Liver (tissue), 9 donors: ENCODE data around the gene HJURP. TPM values are rescaled to one million over a fixed set of nuclear protein-coding genes. Genes with fewer than 3 reads are reported as not detected.
A peak's percentile ranks its signal among the peaks of the same experiment; 100 is the strongest.

ENCODE experiments used
- DNase-seq: peaks from one replicate; pipeline ENCODE4 v3.0.0-alpha.2; 2017; ENCODE audit warnings: low spot score
- H3K27ac ChIP-seq, 2 donors: one replicate each; pipeline ENCODE4 v1.7.0; 2013; ENCODE audit warnings: inconsistent platforms in 2 of 2, low read length in 2 of 2, control low read depth in 1 of 2, low read depth in 1 of 2, mild to moderate bottlenecking in 1 of 2
- H3K27me3 ChIP-seq, 4 donors: one replicate each; pipeline versions ENCODE4 v1.6.1 to v1.7.0; 2013; ENCODE audit warnings: low read length in 3 of 4, inconsistent platforms in 1 of 4, mild to moderate bottlenecking in 1 of 4, moderate library complexity in 1 of 4; ENCODE audit not compliant: control insufficient read depth in 4 of 4, insufficient read depth in 4 of 4
- H3K36me3 ChIP-seq, 4 donors: one replicate each; pipeline versions ENCODE4 v1.6.1 to v1.7.0; 2013; ENCODE audit warnings: low read length in 3 of 4, mild to moderate bottlenecking in 3 of 4, low read depth in 1 of 4, moderate library complexity in 1 of 4; ENCODE audit not compliant: control insufficient read depth in 4 of 4, insufficient read depth in 3 of 4
- H3K4me1 ChIP-seq, 4 donors: one replicate each; pipeline versions ENCODE4 v1.6.1 to v1.7.0; 2013; ENCODE audit warnings: low read length in 3 of 4, mild to moderate bottlenecking in 3 of 4, moderate library complexity in 1 of 4; ENCODE audit not compliant: control insufficient read depth in 4 of 4, insufficient read depth in 4 of 4
- H3K4me3 ChIP-seq, 3 donors: one replicate each; pipeline versions ENCODE4 v1.6.1 to v1.7.0; 2013; ENCODE audit warnings: low read length in 3 of 3, control low read depth in 1 of 3, low read depth in 1 of 3, mild to moderate bottlenecking in 1 of 3
- H3K9ac ChIP-seq, 2 donors: one replicate each; pipeline ENCODE4 v1.7.0; 2013; ENCODE audit warnings: low read length in 2 of 2, mild to moderate bottlenecking in 2 of 2, moderate library complexity in 2 of 2, control low read depth in 1 of 2, low read depth in 1 of 2
- H3K9me3 ChIP-seq, 4 donors: one replicate each; pipeline versions ENCODE4 v1.6.1 to v1.7.0; 2013; ENCODE audit warnings: low read length in 3 of 4; ENCODE audit not compliant: control insufficient read depth in 4 of 4
- EGR1 ChIP-seq, 2 donors: IDR thresholded peaks; 2 replicates each; pipeline ENCODE4 v1.6.1; 2016 to 2018; ENCODE audit warnings: antibody characterized with exemption in 2 of 2, low read depth in 2 of 2
- FOXA1 ChIP-seq: IDR thresholded peaks from 2 replicates; pipeline ENCODE4 v1.6.1; 2016; ENCODE audit warnings: antibody characterized with exemption
- FOXA2 ChIP-seq: IDR thresholded peaks from 2 replicates; pipeline ENCODE4 v1.6.1; 2016; ENCODE audit warnings: antibody characterized with exemption
- GABPA ChIP-seq, 2 donors: IDR thresholded peaks in 1 of 2; conservative IDR thresholded peaks in 1 of 2; 2 replicates each; pipeline ENCODE4 v1.6.1; 2016; ENCODE audit warnings: antibody characterized with exemption in 2 of 2, mild to moderate bottlenecking in 1 of 2, moderate library complexity in 1 of 2
- HNF4A ChIP-seq, 2 donors: conservative IDR thresholded peaks; 2 replicates each; pipeline ENCODE4 v1.6.1; 2016; ENCODE audit warnings: antibody characterized with exemption in 2 of 2, mild to moderate bottlenecking in 2 of 2
- HNF4G ChIP-seq: IDR thresholded peaks from 2 replicates; pipeline ENCODE4 v1.6.1; 2016; ENCODE audit warnings: antibody characterized with exemption
- JUND ChIP-seq, 2 donors: IDR thresholded peaks; 2 replicates each; pipeline ENCODE4 v1.6.1; 2016; ENCODE audit warnings: antibody characterized with exemption in 2 of 2
- NR2F2 ChIP-seq: IDR thresholded peaks from 2 replicates; pipeline ENCODE4 v1.6.1; 2016; ENCODE audit warnings: antibody characterized with exemption
- RAD21 ChIP-seq, 2 donors: IDR thresholded peaks; 2 replicates each; pipeline ENCODE4 v1.6.1; 2016; ENCODE audit warnings: antibody characterized with exemption in 2 of 2, mild to moderate bottlenecking in 2 of 2
- REST ChIP-seq: IDR thresholded peaks from 2 replicates; pipeline ENCODE4 v1.6.1; 2016; ENCODE audit warnings: antibody characterized with exemption, mild to moderate bottlenecking
- RXRA ChIP-seq, 2 donors: IDR thresholded peaks; 2 replicates each; pipeline ENCODE4 v1.6.1; 2017 to 2018; ENCODE audit warnings: antibody characterized with exemption in 2 of 2, mild to moderate bottlenecking in 1 of 2
- SP1 ChIP-seq: IDR thresholded peaks from 2 replicates; pipeline ENCODE4 v1.6.1; 2018; ENCODE audit warnings: antibody characterized with exemption, mild to moderate bottlenecking
- TAF1 ChIP-seq: conservative IDR thresholded peaks from 2 replicates; pipeline ENCODE4 v1.6.1; 2016; ENCODE audit warnings: antibody characterized with exemption, mild to moderate bottlenecking
- YY1 ChIP-seq: IDR thresholded peaks from 2 replicates; pipeline ENCODE4 v1.6.1; 2016; ENCODE audit warnings: antibody characterized with exemption, mild to moderate bottlenecking
- WGBS: extraction: QIAGEN DNeasy Blood & Tissue Kit; methylation state at CpG from one replicate; pipeline ENCODE4 v1.1.7; 2013; 5-methylcytosine and 5-hydroxymethylcytosine counted together
- polyA plus RNA-seq, 2 donors: library from polyadenylated mRNA; stranded (reverse) in 1 of 2; unstranded in 1 of 2; fragments of 200-250 nt in 1 of 2; fragments of >200 nt in 1 of 2; fragmentation: Nextera tagmentation in 1 of 2; extraction: Ambion mirVana in 1 of 2; gene quantifications; one replicate each; pipeline versions ENCODE4 v1.2.1 to v1.2.3, GENCODE V29; 2013 to 2015
- total RNA-seq, 2 donors: library from RNA; depleted of rRNA; stranded (reverse); fragments of >200 nt; gene quantifications; one replicate each; pipeline ENCODE4 v1.2.3, GENCODE V29; 2014
- TF ChIP-seq, protein P1 (sequence below): IDR thresholded peaks from 2 replicates; pipeline ENCODE4 v1.6.1; 2016; ENCODE audit warnings: antibody characterized with exemption
- TF ChIP-seq, protein P2 (sequence below): IDR thresholded peaks from 2 replicates; pipeline ENCODE4 v1.6.1; 2016; ENCODE audit warnings: antibody characterized with exemption
- TF ChIP-seq, protein P3 (sequence below): fragments of 150-350 bp; IDR thresholded peaks from 2 replicates; pipeline ENCODE4 v1.5.1; 2017; ENCODE audit warnings: improper control_type of control experiment, low read depth, low read length; ENCODE audit not compliant: missing input control
- donor health status: healthy.
- donor health status: healthy.
- donor health status: healthy.
- donor health status: healthy.
- donor health status: healthy.

The HJURP gene
- total and polyA plus RNA-seq, 4 donors, result 0.08 to 32.9 (median 1.4) TPM

GRCh38 chr2:233807215-233807865, 47.0 kb downstream of the HJURP start:
- Histone ChIP-seq H3K27ac (no peak overlapping the region), H3K36me3 (no peaks in the 10 kb centered on the region), H3K4me3 (no peak overlapping the region), H3K9me3 (no peaks in the 10 kb centered on the region), H3K9ac (no peak overlapping the region), H3K4me1 (no peaks in the 10 kb centered on the region), H3K27me3 (no peaks in the 10 kb centered on the region)
- TF ChIP-seq GABPA (IDR thresholded peaks at IDR 0.05 in 1 of 2, conservative IDR thresholded peaks at IDR 0.05 in 1 of 2) (no peak), RAD21 (IDR thresholded peaks at IDR 0.05) (no peak), JUND (IDR thresholded peaks at IDR 0.05) (no peak), FOXA2 (no peak), REST (no peak), YY1 (no peak), FOXA1 (no peak), SP1 (no peak)
- TF ChIP-seq, protein P1, sequence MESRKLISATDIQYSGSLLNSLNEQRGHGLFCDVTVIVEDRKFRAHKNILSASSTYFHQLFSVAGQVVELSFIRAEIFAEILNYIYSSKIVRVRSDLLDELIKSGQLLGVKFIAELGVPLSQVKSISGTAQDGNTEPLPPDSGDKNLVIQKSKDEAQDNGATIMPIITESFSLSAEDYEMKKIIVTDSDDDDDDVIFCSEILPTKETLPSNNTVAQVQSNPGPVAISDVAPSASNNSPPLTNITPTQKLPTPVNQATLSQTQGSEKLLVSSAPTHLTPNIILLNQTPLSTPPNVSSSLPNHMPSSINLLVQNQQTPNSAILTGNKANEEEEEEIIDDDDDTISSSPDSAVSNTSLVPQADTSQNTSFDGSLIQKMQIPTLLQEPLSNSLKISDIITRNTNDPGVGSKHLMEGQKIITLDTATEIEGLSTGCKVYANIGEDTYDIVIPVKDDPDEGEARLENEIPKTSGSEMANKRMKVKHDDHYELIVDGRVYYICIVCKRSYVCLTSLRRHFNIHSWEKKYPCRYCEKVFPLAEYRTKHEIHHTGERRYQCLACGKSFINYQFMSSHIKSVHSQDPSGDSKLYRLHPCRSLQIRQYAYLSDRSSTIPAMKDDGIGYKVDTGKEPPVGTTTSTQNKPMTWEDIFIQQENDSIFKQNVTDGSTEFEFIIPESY, result no peak
- WGBS, result 73% methylated on average over 12 of the region's 12 CpGs
- DNase-seq, result peak; percentile 10

DNA sequence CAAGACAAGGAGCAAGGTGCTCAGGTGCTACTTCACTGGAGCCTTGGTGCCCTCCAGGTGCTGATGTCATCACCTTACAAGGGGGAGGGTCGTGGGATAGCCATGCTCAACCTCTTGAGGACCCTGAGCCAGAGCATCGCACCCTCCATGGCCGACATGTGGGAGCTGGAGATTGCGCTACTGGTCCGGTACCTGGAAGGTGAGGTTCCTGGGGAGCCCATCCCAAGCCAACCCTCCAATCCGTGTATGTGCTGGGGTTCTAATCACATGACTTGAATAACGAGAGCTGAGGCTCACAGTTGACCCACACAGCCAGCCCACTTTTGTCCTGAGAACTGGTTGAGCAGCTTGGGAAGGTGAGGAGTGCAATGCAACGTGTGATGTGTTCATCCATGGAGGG, 50.3 kb downstream of the HJURP start:
- DNase-seq, result peak; percentile 20

More for the DNA sequence above, 50.3 kb downstream of the HJURP start:
- H3K27me3 ChIP-seq, result no peaks in the 10 kb centered on the region
- TF ChIP-seq HNF4A (conservative IDR thresholded peaks at IDR 0.05) (no peak), TAF1 (no peak), EGR1 (IDR thresholded peaks at IDR 0.05; ENCODE audit: low read depth in 2 of 2) (no peak), SP1 (no peak), RXRA (IDR thresholded peaks at IDR 0.05) (no peak), JUND (IDR thresholded peaks at IDR 0.05) (no peak), HNF4G (no peak), FOXA1 (no peak), NR2F2 (no peak), RAD21 (IDR thresholded peaks at IDR 0.05) (no peak), GABPA (IDR thresholded peaks at IDR 0.05 in 1 of 2, conservative IDR thresholded peaks at IDR 0.05 in 1 of 2) (no peak)
- TF ChIP-seq, protein P2, sequence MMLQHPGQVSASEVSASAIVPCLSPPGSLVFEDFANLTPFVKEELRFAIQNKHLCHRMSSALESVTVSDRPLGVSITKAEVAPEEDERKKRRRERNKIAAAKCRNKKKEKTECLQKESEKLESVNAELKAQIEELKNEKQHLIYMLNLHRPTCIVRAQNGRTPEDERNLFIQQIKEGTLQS, result no peak
- TF ChIP-seq, protein P3, sequence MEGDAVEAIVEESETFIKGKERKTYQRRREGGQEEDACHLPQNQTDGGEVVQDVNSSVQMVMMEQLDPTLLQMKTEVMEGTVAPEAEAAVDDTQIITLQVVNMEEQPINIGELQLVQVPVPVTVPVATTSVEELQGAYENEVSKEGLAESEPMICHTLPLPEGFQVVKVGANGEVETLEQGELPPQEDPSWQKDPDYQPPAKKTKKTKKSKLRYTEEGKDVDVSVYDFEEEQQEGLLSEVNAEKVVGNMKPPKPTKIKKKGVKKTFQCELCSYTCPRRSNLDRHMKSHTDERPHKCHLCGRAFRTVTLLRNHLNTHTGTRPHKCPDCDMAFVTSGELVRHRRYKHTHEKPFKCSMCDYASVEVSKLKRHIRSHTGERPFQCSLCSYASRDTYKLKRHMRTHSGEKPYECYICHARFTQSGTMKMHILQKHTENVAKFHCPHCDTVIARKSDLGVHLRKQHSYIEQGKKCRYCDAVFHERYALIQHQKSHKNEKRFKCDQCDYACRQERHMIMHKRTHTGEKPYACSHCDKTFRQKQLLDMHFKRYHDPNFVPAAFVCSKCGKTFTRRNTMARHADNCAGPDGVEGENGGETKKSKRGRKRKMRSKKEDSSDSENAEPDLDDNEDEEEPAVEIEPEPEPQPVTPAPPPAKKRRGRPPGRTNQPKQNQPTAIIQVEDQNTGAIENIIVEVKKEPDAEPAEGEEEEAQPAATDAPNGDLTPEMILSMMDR, result no peak
- H3K9ac ChIP-seq, result no peak overlapping the region
- H3K4me3 ChIP-seq, result no peak overlapping the region
- WGBS, result 71% methylated on average over 8 of the region's 8 CpGs
- H3K9me3 ChIP-seq, result no peaks in the 10 kb centered on the region
- H3K36me3 ChIP-seq, result no peaks in the 10 kb centered on the region
- H3K27ac ChIP-seq, result no peak overlapping the region
- no peaks in the 10 kb centered on the region for H3K4me1 ChIP-seq
